ENCODE data around the gene RASA3.

Gene RASA3

DNA sequence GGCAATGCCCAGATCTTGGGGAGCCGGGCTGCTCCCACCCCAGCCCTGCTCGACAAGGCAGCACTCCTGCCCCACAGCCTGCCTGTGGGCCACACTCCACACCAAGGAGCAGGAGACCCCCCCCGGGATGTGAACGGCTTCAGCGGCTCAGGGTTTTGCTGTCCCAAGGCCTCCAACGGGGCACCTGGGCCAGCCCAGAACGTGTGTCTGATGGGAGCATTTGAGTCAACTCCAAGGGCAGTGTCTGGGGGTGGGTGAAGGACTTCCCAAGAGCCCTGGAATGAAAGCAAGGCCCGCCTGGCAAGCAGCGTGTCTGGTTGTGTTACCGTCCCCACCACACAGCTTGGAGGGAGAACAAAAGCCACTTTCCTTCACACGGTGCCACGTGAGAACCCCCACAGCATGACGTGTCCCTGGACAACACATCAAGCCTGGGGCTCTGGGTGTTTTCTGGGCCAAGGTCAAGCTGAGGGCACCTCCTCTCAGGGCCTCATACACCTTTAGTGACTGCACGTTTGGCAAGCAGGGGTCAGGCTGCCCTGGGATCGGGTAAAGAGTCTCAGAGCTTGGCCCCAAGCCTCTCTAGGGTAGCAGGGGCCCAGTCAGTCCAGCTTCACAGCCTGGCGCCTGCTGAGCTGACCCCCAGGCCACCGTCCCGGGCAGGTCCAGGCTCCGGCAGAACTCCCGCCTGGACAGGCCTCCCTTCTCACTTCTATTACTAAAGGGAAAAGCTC is 164.5 kb downstream of the RASA3 start:
- H3K4me3 ChIP-seq (replicated peaks; ENCODE audit: low read depth, low read length) = no peak overlapping the region
- no peak for TF ChIP-seq CTCF (IDR thresholded peaks at IDR 0.05; ENCODE audit: low read length, missing control alignments)
- no peak for DNase-seq (ENCODE audit: low read depth)

DNA sequence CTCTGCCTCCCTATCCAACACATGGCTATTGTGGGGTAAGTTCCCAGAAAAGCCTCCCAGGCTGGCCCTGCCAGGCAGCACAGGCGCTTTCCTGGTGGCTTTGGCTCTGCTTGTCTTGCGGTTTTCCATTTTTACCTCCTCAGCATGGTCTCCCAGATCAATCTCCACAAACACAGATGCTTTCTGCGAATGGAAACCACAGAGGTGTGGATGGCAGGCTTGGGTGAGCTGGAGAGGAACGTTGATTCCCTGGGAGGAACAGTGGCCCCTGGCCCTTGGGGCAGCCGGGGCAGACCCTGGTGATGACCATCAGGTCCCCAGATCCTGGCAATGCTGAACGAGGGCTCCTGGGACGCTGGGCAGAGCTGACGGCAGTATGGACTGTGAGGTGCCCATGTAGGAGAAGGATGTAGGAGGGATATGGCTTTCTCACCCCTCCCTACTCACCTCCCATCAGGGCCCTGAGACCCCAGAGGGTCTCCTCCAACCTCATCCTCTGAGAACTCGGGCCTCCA is 165.2 kb downstream of the RASA3 start:
- H3K4me3 ChIP-seq (replicated peaks; ENCODE audit: low read depth, low read length) = no peak overlapping the region
- no peak for TF ChIP-seq CTCF (IDR thresholded peaks at IDR 0.05; ENCODE audit: low read length, missing control alignments)
- no peak for DNase-seq (ENCODE audit: low read depth)

- no peak overlapping the region for H3K4me3 ChIP-seq (replicated peaks; ENCODE audit: low read depth, low read length)
- DNase-seq (ENCODE audit: low read depth) = no peak
- TF ChIP-seq CTCF (IDR thresholded peaks at IDR 0.05; ENCODE audit: low read length, missing control alignments) = no peak
Measured at GRCh38 chr13:113965968-113966884, 166.2 kb downstream of the RASA3 start.

- no peak for DNase-seq (ENCODE audit: low read depth)
- H3K4me3 ChIP-seq (replicated peaks; ENCODE audit: low read depth, low read length) = no peak overlapping the region
- TF ChIP-seq CTCF (IDR thresholded peaks at IDR 0.05; ENCODE audit: low read length, missing control alignments) = no peak
Measured at GRCh38 chr13:113965383-113965874, 167.0 kb downstream of the RASA3 start.

DNA sequence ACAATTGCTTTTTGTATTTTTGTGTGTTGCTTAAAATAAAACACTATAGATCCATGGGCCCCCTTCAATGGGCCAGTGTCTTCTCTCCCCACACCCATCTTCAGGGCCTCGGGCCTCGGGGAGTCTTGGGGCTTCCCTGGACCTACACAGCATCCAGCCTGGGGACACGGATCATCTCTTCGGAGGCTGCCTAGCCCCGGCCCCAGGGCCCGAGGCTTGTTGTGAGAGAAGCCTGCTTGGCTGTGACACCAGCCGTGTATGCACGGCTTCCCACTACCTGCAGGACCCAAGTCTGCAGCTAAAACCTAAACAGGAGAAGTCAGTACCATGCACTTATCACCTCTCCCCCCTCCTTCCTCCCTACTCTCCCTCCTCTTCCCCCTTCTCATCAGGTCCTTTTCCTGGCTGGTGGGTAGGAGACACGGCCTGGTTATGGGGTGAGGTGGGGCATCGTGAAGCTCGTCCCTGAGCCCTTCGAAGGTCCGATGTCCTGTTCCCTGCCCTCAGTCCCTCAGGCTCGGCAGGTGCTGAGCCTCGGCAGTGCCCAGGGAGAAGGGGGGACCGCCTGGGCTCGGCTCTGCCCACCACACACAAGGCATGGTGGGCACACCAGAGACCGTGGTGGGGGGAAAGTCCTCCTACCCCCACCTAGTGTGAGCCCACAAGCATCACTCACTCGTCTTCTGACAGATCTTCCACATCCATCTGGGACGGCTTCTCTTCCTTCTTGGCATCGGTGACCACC is 168.0 kb downstream of the RASA3 start:
- DNase-seq (ENCODE audit: low read depth) = no peak
- no peak overlapping the region for H3K4me3 ChIP-seq (replicated peaks; ENCODE audit: low read depth, low read length)
- no peak for TF ChIP-seq CTCF (IDR thresholded peaks at IDR 0.05; ENCODE audit: low read length, missing control alignments)

DNA sequence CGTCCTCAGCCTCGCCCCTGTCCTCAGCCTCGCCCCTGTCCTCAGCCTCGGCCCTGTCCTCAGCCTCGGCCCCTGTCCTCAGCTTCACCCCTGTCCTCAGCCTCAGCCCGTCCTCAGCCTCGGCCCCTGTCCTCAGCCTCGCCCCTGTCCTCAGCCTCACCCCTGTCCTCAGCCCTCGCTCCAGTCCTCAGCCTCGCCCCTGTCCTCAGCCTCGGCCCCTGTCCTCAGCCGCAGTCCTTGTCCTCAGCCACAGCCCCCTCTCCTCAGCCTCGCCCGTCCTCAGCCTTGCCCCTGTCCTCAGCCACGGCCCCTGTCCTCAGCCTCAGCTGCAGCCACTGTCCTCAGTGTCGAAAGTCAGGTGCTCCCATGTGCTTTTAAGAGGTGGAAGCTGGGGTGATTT is 169.0 kb downstream of the RASA3 start:
- no peak for DNase-seq (ENCODE audit: low read depth)
- TF ChIP-seq CTCF (IDR thresholded peaks at IDR 0.05; ENCODE audit: low read length, missing control alignments) = no peak
- H3K4me3 ChIP-seq (replicated peaks; ENCODE audit: low read depth, low read length) = no peak overlapping the region
